Glomerular endothelial cell (primary cell): Measurements from ENCODE around the gene DHRS4. TPM values are rescaled to one million over a fixed set of nuclear protein-coding genes. Genes with fewer than 3 reads are reported as not detected.
"Not testable (repeated sequence)": the region's sequence is repeated elsewhere in the genome, so short reads cannot be mapped to it uniquely, and the experiment has no call there.

ENCODE experiments used
- DNase-seq: peaks from one replicate; pipeline ENCODE4 v3.0.0-alpha.2; 2011; ENCODE audit warnings: low read depth, low spot score; ENCODE audit errors: extremely low read depth
- total RNA-seq: library from RNA; depleted of rRNA; stranded (reverse); fragments of >200 nt; gene quantifications from 2 replicates; pipeline ENCODE4 v1.2.3, GENCODE V29; 2015

Gene DHRS4
- total RNA-seq, 1 donor from 2014 or later, result 24.2 TPM

- DNase-seq, result no peak
Measured at GRCh38 chr14:23939607-23940326, 13.8 kb upstream of the DHRS4 start.

GRCh38 chr14:23941230-23941629 is 12.3 kb upstream of the DHRS4 start:
- no peak for DNase-seq

- DNase-seq, result no peak
Measured at GRCh38 chr14:23941669-23942068, 11.9 kb upstream of the DHRS4 start.

- DNase-seq, result no peak
Measured at GRCh38 chr14:23942587-23942986, 11.0 kb upstream of the DHRS4 start.

GRCh38 chr14:23949069-23949468 is 4.5 kb upstream of the DHRS4 start:
- DNase-seq, result not testable (repeated sequence)

GRCh38 chr14:23950411-23951135 is 3.0 kb upstream of the DHRS4 start:
- DNase-seq, result no peak

- not testable (repeated sequence) for DNase-seq
Measured at GRCh38 chr14:23951136-23951466, 2.5 kb upstream of the DHRS4 start.

GRCh38 chr14:23951590-23952201 is 1.9 kb upstream of the DHRS4 start:
- no peak for DNase-seq

- DNase-seq, result not testable (repeated sequence)
Measured at GRCh38 chr14:23953116-23953463, 480 bp upstream of the DHRS4 start.

- DNase-seq, result not testable (repeated sequence)
Measured at GRCh38 chr14:23954279-23954614, 677 bp downstream of the DHRS4 start.

GRCh38 chr14:23954965-23955364 is 1.4 kb downstream of the DHRS4 start:
- not testable (repeated sequence) for DNase-seq

GRCh38 chr14:23955811-23956210 is 2.2 kb downstream of the DHRS4 start:
- DNase-seq, result not testable (repeated sequence)

- not testable (repeated sequence) for DNase-seq
Measured at GRCh38 chr14:23957913-23958569, 4.5 kb downstream of the DHRS4 start.

GRCh38 chr14:23960899-23961298 is 7.3 kb downstream of the DHRS4 start:
- not testable (repeated sequence) for DNase-seq

- not testable (repeated sequence) for DNase-seq
Measured at GRCh38 chr14:23961704-23962103, 8.1 kb downstream of the DHRS4 start.

GRCh38 chr14:23969130-23969480 is 15.5 kb downstream of the DHRS4 start:
- DNase-seq, result not testable (repeated sequence)

GRCh38 chr14:23969481-23970282 is 16.1 kb downstream of the DHRS4 start:
- DNase-seq, result not testable (repeated sequence)

- not testable (repeated sequence) for DNase-seq
Measured at GRCh38 chr14:23970283-23970659, 16.7 kb downstream of the DHRS4 start.

- DNase-seq, result not testable (repeated sequence)
Measured at GRCh38 chr14:23973178-23973577, 19.6 kb downstream of the DHRS4 start.

GRCh38 chr14:23974041-23974440 is 20.5 kb downstream of the DHRS4 start:
- not testable (repeated sequence) for DNase-seq

- DNase-seq, result not testable (repeated sequence)
Measured at GRCh38 chr14:23977208-23977607, 23.6 kb downstream of the DHRS4 start.
